IPS-18a (cell line): ENCODE data around the gene NHLRC4.

ENCODE experiments used
- H3K27ac ChIP-seq: one replicate; pipeline ENCODE4 v1.5.1; 2013; ENCODE audit warnings: low read length
- H3K27me3 ChIP-seq: one replicate; pipeline ENCODE4 v1.6.1; 2013; ENCODE audit warnings: mild to moderate bottlenecking, low read length; ENCODE audit not compliant: control insufficient read depth, insufficient read depth
- H3K36me3 ChIP-seq: one replicate; pipeline ENCODE4 v1.6.1; 2013; ENCODE audit warnings: low read depth, low read length; ENCODE audit not compliant: control insufficient read depth
- H3K4me1 ChIP-seq: one replicate; pipeline ENCODE4 v1.6.1; 2013; ENCODE audit warnings: low read depth, low read length; ENCODE audit not compliant: control insufficient read depth
- H3K4me3 ChIP-seq: one replicate; pipeline ENCODE4 v1.5.1; 2013; ENCODE audit warnings: low read length
- H3K9ac ChIP-seq: one replicate; pipeline ENCODE4 v1.6.1; 2013; ENCODE audit warnings: mild to moderate bottlenecking, low read length, moderate library complexity
- H3K9me3 ChIP-seq: one replicate; pipeline ENCODE4 v1.6.1; 2013; ENCODE audit warnings: low read depth, low read length; ENCODE audit not compliant: control insufficient read depth

The NHLRC4 gene

GRCh38 chr16:609316-609715 lies 42.5 kb downstream of the NHLRC4 start:
- H3K36me3 ChIP-seq = no peaks in the 10 kb centered on the region
- H3K9ac ChIP-seq = no peak overlapping the region
- H3K9me3 ChIP-seq = no peaks in the 10 kb centered on the region
- H3K4me1 ChIP-seq = no peaks in the 10 kb centered on the region
- no peak overlapping the region for H3K27ac ChIP-seq
- no peaks in the 10 kb centered on the region for H3K27me3 ChIP-seq
- H3K4me3 ChIP-seq = no peak overlapping the region

GRCh38 chr16:609984-610383 lies 43.2 kb downstream of the NHLRC4 start:
- Histone ChIP-seq H3K4me3 (no peak overlapping the region), H3K27me3 (no peaks in the 10 kb centered on the region), H3K9me3 (no peaks in the 10 kb centered on the region), H3K27ac (no peak overlapping the region), H3K4me1 (no peaks in the 10 kb centered on the region), H3K36me3 (no peaks in the 10 kb centered on the region), H3K9ac (no peak overlapping the region)

- Histone ChIP-seq H3K4me3 (no peak overlapping the region), H3K4me1 (no peaks in the 10 kb centered on the region), H3K9me3 (no peaks in the 10 kb centered on the region), H3K27me3 (no peaks in the 10 kb centered on the region), H3K36me3 (no peaks in the 10 kb centered on the region), H3K9ac (no peak overlapping the region), H3K27ac (no peak overlapping the region)
Measured at GRCh38 chr16:610513-611381, 43.9 kb downstream of the NHLRC4 start.

GRCh38 chr16:615122-615521 lies 48.3 kb downstream of the NHLRC4 start:
- no peak overlapping the region for H3K9ac ChIP-seq
- no peak overlapping the region for H3K27ac ChIP-seq
- H3K9me3 ChIP-seq = no peaks in the 10 kb centered on the region
- H3K4me1 ChIP-seq = no peaks in the 10 kb centered on the region
- H3K4me3 ChIP-seq = no peak overlapping the region
- no peaks in the 10 kb centered on the region for H3K27me3 ChIP-seq
- no peaks in the 10 kb centered on the region for H3K36me3 ChIP-seq

GRCh38 chr16:616733-617586 lies 50.2 kb downstream of the NHLRC4 start:
- Histone ChIP-seq H3K27me3 (no peaks in the 10 kb centered on the region), H3K27ac (no peak overlapping the region), H3K4me3 (no peak overlapping the region), H3K4me1 (no peaks in the 10 kb centered on the region), H3K9me3 (no peaks in the 10 kb centered on the region), H3K9ac (no peak overlapping the region), H3K36me3 (no peaks in the 10 kb centered on the region)

GRCh38 chr16:617855-618254 lies 51.0 kb downstream of the NHLRC4 start:
- Histone ChIP-seq H3K27me3 (no peaks in the 10 kb centered on the region), H3K4me1 (no peaks in the 10 kb centered on the region), H3K9me3 (no peaks in the 10 kb centered on the region), H3K27ac (no peak overlapping the region), H3K4me3 (no peak overlapping the region), H3K36me3 (no peaks in the 10 kb centered on the region), H3K9ac (no peak overlapping the region)
